HG03457 (cell line): ENCODE results near the gene TRIM39.

Experiments used
- ATAC-seq: cut with Tn5 transposase; IDR thresholded peaks from one replicate; pipeline ENCODE4 v1.9.1; 2021; ENCODE audit warnings: moderate number of reproducible peaks; ENCODE audit not compliant: unreplicated experiment

The TRIM39 gene

GRCh38 chr6:30325873-30326525 lies 728 bp upstream of the TRIM39 start:
- peak; percentile 11 for ATAC-seq

GRCh38 chr6:30327232-30327746 lies 562 bp downstream of the TRIM39 start:
- ATAC-seq = no peak

- no peak for ATAC-seq
These were observed 1.7 kb downstream of the TRIM39 start for GRCh38 chr6:30328397-30328796.

DNA sequence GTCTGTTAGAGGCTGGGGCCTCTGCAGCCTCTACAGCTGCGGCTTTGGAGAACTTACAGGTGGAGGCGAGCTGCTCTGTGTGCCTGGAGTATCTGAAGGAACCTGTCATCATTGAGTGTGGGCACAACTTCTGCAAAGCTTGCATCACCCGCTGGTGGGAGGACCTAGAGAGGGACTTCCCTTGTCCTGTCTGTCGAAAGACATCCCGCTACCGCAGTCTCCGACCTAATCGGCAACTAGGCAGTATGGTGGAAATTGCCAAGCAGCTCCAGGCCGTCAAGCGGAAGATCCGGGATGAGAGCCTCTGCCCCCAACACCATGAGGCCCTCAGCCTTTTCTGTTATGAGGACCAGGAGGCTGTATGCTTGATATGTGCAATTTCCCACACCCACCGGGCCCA lies 2.6 kb downstream of the TRIM39 start:
- ATAC-seq = no peak

GRCh38 chr6:30331981-30332380 lies 5.3 kb downstream of the TRIM39 start:
- no peak for ATAC-seq

- ATAC-seq = no peak
These were observed 7.5 kb downstream of the TRIM39 start for GRCh38 chr6:30334075-30334783.

- no peak for ATAC-seq
These were observed 13.9 kb downstream of the TRIM39 start for GRCh38 chr6:30340589-30341054.

GRCh38 chr6:30341218-30341617 lies 14.5 kb downstream of the TRIM39 start:
- no peak for ATAC-seq

- ATAC-seq = no peak
These were observed 15.0 kb downstream of the TRIM39 start for GRCh38 chr6:30341728-30342127.

- no peak for ATAC-seq
These were observed 17.6 kb downstream of the TRIM39 start for GRCh38 chr6:30344191-30344867.

DNA sequence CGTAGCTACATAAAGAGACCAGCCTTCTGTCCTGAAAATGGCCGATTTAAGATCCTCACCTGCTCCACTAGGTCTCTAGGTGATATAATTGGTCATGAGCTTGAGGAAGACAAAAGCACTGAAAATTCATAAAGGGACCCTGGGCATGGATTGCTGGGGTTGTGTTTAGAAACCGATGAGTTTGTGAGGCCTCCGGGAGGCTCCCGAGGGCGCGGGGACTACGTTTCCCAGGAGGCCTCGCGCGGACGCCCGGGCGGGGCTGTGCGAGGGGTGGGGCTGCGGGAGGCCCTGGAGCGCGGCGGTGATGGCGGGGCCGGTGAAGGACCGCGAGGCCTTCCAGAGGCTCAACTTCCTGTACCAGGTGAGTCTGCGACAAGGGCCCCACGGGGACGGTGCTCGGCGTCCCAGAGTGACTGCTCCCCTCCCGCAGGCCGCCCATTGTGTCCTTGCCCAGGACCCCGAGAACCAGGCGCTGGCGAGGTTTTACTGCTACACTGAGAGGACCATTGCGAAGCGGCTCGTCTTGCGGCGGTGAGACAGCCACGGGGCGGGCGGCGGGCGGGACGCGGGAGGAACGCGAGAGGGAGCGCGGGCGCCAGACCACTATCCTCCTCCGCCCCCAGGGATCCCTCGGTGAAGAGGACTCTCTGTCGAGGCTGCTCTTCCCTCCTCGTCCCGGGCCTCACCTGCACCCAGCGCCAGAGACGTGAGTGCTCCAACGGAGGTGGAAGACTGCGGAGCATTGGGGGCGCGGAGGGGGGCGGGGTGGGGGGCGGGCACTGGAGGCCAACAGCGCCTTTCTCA lies 18.3 kb downstream of the TRIM39 start, which contains the start of gene RPP21:
Gene RPP21 (plus strand): TSS at position 289 of the 804 bp plus-strand sequence. CDS start 16 bp downstream, at position 305.
- ATAC-seq = peak; percentile 83

DNA sequence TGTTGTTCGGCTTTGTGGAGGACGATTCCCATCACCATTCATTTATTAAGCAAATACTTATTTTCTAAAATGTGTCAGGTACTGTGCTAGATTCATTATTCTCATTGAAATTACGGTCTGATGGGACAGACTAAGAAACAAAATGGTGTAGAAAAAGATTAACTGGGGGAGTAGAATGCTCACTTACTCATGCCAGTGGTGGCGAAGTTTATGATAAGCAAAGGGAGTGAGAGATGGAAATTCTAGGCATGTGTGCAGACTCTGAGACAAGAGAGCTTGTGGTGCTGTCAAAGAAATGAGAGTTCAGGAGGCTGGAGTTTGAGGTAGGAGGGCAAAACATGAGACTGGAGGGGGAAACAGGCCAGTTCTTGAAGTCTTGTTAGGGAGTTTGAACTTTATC lies 19.1 kb downstream of the TRIM39 start:
- no peak for ATAC-seq

GRCh38 chr6:30348957-30349356 lies 22.2 kb downstream of the TRIM39 start:
- ATAC-seq = no peak

GRCh38 chr6:30349421-30350177 lies 22.9 kb downstream of the TRIM39 start:
- no peak for ATAC-seq

- ATAC-seq = no peak
These were observed 23.8 kb downstream of the TRIM39 start for GRCh38 chr6:30350524-30350923.

GRCh38 chr6:30352550-30352949 lies 25.8 kb downstream of the TRIM39 start:
- no peak for ATAC-seq

DNA sequence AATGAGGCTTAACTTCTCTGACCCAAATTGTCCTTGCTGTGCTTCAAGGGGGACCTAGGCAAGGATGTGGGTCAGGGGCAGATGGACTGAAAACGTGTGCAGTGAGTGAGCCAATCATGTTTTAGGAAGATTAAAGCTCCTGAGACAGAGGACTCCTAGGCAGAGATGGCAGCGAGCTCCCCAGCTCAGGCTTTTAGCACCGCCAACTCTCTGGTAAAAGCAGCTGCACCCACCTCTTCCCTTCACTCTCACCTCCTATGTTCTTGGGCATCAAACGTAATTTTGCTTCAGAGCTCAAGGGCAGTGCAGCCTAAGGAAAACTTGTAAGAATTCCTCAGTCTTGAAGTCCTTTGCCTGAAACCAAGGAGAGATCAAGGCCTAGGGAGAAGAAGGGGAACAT lies 28.6 kb downstream of the TRIM39 start:
- ATAC-seq = no peak

GRCh38 chr6:30356536-30356935 lies 29.8 kb downstream of the TRIM39 start:
- no peak for ATAC-seq

DNA sequence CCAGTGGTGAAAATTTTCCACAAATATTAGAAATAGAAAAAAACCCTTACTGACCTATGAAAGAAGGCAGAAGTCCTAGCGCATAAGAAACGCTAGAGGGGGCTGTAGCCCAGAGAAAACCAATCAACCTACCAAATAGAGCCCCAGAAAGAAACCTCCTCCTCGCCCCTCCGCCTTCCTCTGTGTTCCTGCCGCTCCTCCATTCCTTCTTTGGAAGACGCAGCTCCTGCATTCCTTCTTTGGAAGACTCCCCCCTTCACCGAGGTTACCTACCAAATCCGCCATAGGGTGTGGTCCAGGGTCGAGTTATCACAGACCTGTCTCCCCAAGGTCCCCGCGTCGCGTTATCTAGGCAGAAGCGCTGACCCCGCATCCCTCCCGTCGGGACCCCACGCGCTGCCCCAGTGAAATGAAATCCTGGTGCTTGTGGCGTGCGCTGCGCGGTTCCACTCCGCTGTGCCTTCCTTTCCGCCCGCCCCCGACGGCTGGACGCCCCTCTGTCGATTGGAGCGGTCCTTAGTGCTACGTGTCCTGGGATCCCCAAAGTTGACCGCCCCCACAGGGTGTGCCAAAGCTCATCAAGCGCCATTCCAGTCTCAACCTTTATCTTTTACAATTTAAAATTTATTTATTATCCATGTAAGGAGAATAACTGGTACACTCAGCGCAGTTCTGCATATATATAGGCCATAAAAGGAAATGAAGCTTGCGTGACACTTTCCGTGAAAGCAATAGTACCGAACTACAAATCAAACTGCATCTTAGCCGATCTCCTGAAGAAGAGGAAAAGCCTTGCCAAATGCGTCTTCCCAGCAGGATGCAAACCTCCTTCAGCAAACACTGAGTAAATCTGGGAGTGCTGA lies 31.2 kb downstream of the TRIM39 start:
- no peak for ATAC-seq
